Large intestine (tissue), 3 donors: ENCODE data around the gene SPECC1. TPM values are rescaled to one million over a fixed set of nuclear protein-coding genes. Genes with fewer than 3 reads are reported as not detected.
"Not testable (repeated sequence)": the region's sequence is repeated elsewhere in the genome, so short reads cannot be mapped to it uniquely, and the experiment has no call there.

Source experiments
- DNase-seq, 2 donors: peaks; one replicate each; pipeline versions ENCODE4 v3.0.0 to v3.0.0-alpha.2; 2013
- H3K27ac ChIP-seq: one replicate; pipeline ENCODE4 v1.5.1; 2013; ENCODE audit warnings: low read length
- H3K27me3 ChIP-seq: 2 replicates; pipeline ENCODE4 v1.6.1; 2013; ENCODE audit warnings: low read length; ENCODE audit not compliant: control insufficient read depth, insufficient read depth
- H3K36me3 ChIP-seq: 2 replicates; pipeline ENCODE4 v1.6.1; 2013; ENCODE audit warnings: low read length; ENCODE audit not compliant: control insufficient read depth, insufficient read depth
- H3K4me1 ChIP-seq: one replicate; pipeline ENCODE4 v1.6.1; 2013; ENCODE audit warnings: low read length; ENCODE audit not compliant: control insufficient read depth, insufficient read depth
- H3K4me3 ChIP-seq: one replicate; pipeline ENCODE4 v1.5.1; 2013; ENCODE audit warnings: low read length
- H3K9me3 ChIP-seq: one replicate; pipeline ENCODE4 v1.6.1; 2013; ENCODE audit warnings: mild to moderate bottlenecking, low read depth, low read length, moderate library complexity; ENCODE audit not compliant: control insufficient read depth
- WGBS: methylation state at CpG from one replicate; pipeline ENCODE4 v1.1.5; 2013; ENCODE audit warnings: low lambda C conversion rate; ENCODE audit not compliant: insufficient coverage; 5-methylcytosine and 5-hydroxymethylcytosine counted together
- polyA plus RNA-seq: library from polyadenylated mRNA; unstranded; fragments of 120-200 nt; gene quantifications from one replicate; pipeline ENCODE4 v1.2.1, GENCODE V29; 2013

The SPECC1 gene
- polyA plus RNA-seq, 1 donor: 29.3 TPM

DNA sequence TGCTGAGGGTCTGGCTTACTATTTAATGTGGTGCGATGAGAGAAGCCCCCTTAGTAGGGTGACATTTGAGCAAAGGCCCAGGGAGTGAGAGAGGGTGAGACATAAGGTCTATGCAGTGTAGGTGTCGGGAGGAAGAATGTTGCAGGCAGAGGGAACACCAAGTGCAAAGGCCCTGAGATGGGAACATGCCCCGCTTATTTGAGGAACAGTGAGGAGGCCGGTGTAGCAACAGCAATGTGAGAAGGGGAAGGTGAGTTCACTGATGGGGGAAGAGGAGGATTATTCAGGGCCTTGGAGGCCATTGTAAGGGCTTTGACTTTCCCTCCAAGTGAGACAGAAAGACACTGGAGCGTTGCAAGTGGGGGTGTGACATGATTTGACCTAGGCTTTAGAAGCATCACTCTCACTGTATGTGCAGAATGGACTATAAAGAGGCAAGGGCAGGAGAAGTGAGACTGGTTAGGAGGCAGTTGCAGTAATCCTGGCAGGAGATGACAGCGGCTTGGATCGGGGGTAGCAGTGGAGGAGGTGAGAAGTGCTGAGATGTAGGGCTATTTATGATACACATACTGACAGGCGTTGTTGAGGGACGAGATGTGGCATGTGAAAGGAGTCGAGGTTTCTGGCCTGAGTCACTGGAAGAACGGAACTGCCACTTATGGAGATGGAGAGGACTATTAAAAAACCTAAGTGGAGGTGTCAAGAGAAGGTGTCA lies 145.3 kb downstream of the SPECC1 start:
- no peak overlapping the region for H3K4me3 ChIP-seq
- H3K36me3 ChIP-seq: no peaks in the 10 kb centered on the region
- no peak for DNase-seq
- no peaks in the 10 kb centered on the region for H3K9me3 ChIP-seq
- H3K4me1 ChIP-seq: no peaks in the 10 kb centered on the region
- no CpG with 5 or more reads among the region's 11 CpGs for WGBS
- no peak overlapping the region for H3K27ac ChIP-seq
- H3K27me3 ChIP-seq: peaks cover 3% of the 10 kb centered on the region

DNA sequence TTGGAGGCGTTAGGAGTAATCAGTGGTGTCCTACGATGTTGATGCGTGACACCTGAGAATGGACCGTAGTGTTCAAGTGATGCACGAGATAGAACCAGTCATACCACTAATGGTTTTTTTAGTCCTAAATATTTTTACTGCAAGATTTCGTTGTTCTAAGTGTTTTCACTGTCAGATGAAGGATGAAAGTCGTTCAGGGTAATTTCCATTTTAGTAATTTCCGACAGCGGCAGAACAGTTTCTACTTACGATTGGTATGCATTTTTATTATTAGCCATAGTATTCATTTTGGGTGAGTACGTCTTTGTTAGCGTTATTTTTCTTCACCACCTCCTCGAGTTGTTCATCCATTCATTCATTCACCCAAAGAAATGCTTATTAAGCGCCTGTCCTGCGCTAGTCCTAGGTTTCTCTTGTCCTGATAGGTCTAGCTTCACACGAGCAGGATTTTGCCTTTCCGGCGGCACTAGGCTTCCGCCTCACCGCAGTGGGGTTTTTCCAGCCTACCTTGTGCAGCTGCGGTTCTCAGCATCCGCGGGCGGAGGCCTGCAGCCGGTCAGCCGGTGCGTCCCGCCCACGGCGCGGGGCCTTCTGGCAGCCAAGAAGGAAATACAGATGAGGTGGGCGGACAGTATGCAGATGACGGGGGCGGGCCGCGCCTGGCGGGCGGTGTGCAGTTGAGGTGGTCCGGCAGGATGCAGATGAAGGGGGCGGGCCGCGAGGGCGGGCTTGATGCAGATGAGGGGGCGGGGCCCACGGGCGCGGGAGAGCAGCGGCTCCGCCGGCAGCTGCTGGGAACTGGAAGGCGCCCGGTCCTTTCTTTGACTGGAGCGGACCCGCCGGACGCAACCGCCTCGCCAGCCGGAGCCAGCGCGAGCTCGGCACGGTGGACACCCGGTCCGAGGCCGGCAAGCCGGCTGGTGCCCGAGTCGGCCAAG lies 146.4 kb downstream of the SPECC1 start:
- 52% methylated on average over 4 of the region's 69 CpGs for WGBS
- peak; percentile 98 to 99 for DNase-seq
- H3K4me3 ChIP-seq: peak overlapping the region; percentile 62

DNA sequence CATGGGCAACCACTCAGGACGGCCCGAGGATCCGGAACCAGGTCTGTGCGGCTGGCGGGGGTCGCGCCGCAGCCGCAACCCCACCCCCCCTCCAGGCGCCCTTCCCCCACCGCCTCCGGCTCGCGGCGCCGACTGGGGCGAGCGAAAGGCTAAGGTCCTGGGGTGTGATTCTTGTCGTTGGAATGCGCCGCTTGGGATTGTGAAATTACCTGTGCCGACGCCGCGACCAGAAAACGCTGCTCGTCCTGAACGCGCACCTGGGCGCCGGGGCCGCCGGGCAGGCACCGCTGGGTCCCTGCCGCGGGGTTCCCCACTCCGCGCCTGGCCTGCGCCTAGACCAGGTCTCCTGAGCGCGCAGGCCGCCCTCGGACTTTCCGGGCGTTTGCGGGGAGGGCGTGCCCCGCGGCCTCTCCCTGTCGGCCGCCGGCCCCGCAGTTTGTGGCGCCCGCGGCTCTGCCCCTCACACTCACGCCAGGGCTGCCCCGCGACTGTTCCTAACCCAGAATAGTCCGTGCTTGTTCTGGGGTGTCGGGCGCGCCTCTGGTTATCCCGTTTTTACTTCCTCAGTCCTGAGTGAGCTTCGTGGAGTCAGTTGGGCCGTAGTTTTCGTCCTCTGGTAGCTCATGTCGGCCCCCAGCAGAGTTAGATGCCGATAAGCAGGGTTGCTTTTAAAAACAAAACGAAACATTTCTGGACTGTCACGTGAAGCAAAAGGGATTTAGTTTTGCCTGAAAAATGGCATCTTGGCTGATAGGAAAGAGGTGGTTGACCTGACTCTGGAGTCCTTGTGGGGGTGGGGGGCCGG lies 147.2 kb downstream of the SPECC1 start:
- Histone ChIP-seq H3K4me1 (no peaks in the 10 kb centered on the region), H3K36me3 (no peaks in the 10 kb centered on the region), H3K27me3 (peaks cover 3% of the 10 kb centered on the region), H3K9me3 (no peaks in the 10 kb centered on the region), H3K4me3 (peak overlapping the region; percentile 62), H3K27ac (peak overlapping the region; percentile 81)
- WGBS: no CpG with 5 or more reads among the region's 72 CpGs
- DNase-seq: peak; percentile 69 to 85

More for the DNA sequence above, 146.4 kb downstream of the SPECC1 start:
- Histone ChIP-seq H3K9me3 (no peaks in the 10 kb centered on the region), H3K4me1 (no peaks in the 10 kb centered on the region), H3K36me3 (no peaks in the 10 kb centered on the region), H3K27ac (peak overlapping the region; percentile 81), H3K27me3 (peaks cover 3% of the 10 kb centered on the region)

DNA sequence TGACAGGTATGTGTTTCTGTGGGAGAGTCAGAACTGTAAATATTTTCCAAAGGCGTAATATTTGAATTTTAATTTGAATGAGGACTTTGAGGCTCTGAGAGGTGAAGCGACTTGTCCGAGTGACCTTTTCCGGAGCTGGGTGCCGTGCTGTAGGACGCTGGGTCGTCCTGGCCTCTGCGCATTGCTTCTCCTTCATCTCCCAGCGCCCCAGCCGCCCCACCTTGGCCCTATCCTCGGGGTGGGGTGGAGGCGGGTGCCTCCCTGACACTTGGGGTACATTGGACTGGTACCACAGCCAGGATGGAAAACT lies 147.8 kb downstream of the SPECC1 start:
- Histone ChIP-seq H3K27me3 (peaks cover 3% of the 10 kb centered on the region), H3K4me1 (no peaks in the 10 kb centered on the region), H3K9me3 (no peaks in the 10 kb centered on the region), H3K36me3 (no peaks in the 10 kb centered on the region), H3K27ac (peak overlapping the region; percentile 81), H3K4me3 (peak overlapping the region; percentile 62)
- WGBS: no CpG with 5 or more reads among the region's 12 CpGs
- DNase-seq: no peak

DNA sequence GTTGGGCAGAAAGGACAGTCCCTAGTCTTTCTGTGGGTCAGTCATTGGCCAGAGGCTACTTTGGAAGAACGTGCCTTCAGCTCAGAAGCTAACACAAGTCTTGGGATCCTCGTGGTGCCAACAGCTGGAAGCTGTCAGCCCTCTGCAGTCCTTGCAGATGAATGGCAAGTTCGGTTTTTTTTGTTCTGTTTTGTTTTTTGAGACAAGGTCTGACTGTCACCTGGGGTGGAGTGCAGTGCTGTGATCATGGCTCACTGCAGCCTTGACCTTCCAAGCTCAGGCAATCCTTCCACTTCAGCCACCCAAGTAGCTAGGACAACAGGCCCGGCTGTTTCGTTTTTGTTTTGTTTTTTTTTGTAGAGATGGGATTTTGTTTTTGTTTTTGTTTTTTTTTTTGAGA lies 149.4 kb downstream of the SPECC1 start:
- H3K27ac ChIP-seq: no peak overlapping the region
- H3K36me3 ChIP-seq: no peaks in the 10 kb centered on the region
- no peak for DNase-seq
- peaks cover 3% of the 10 kb centered on the region for H3K27me3 ChIP-seq
- no CpG with 5 or more reads among the region's 5 CpGs for WGBS
- H3K4me1 ChIP-seq: no peaks in the 10 kb centered on the region
- H3K9me3 ChIP-seq: no peaks in the 10 kb centered on the region
- no peak overlapping the region for H3K4me3 ChIP-seq

- no peak for DNase-seq
- Histone ChIP-seq H3K27me3 (peaks cover 3% of the 10 kb centered on the region), H3K4me1 (no peaks in the 10 kb centered on the region), H3K27ac (no peak overlapping the region), H3K4me3 (no peak overlapping the region), H3K9me3 (no peaks in the 10 kb centered on the region), H3K36me3 (no peaks in the 10 kb centered on the region)
- no CpG with 5 or more reads among the region's 4 CpGs for WGBS
These were observed 150.4 kb downstream of the SPECC1 start for GRCh38 chr17:20159406-20160069.

GRCh38 chr17:20165516-20165915 lies 156.4 kb downstream of the SPECC1 start:
- not testable (repeated sequence) for H3K4me3 ChIP-seq, H3K27me3 ChIP-seq, H3K36me3 ChIP-seq, H3K9me3 ChIP-seq, H3K4me1 ChIP-seq, H3K27ac ChIP-seq, DNase-seq
- WGBS: 88% methylated on average over 1 of the region's 4 CpGs

DNA sequence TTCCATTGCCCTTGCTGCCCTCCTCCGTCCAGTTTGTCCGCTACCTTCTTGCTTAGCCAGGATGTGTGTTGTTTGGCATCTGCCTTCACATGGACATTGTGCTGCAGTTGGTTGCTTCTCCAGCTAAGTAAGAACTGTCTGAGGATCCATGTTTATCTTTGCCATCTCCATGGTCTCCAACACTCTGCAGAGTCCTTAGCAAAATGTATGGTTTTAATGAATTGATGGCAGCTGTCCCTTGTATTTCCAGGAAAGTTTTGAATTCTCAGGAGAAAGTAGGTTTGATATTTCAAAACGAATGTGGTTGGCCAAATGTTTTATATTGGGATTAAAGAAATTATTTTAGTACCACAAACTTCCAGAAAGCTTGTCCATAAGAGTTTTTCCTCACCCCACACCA lies 160.9 kb downstream of the SPECC1 start:
- Histone ChIP-seq H3K4me1 (peaks cover 3% of the 10 kb centered on the region), H3K9me3 (no peaks in the 10 kb centered on the region), H3K36me3 (no peaks in the 10 kb centered on the region), H3K4me3 (no peak overlapping the region), H3K27ac (no peak overlapping the region), H3K27me3 (no peaks in the 10 kb centered on the region)
- 80% methylated on average over 1 of the region's 3 CpGs for WGBS
- no peak for DNase-seq

- H3K27me3 ChIP-seq: no peaks in the 10 kb centered on the region
- H3K36me3 ChIP-seq: no peaks in the 10 kb centered on the region
- H3K4me3 ChIP-seq: no peak overlapping the region
- peaks cover 3% of the 10 kb centered on the region for H3K4me1 ChIP-seq
- DNase-seq: peak in 1 of 2 donors; percentile 58
- H3K27ac ChIP-seq: no peak overlapping the region
- H3K9me3 ChIP-seq: no peaks in the 10 kb centered on the region
- no CpG with 5 or more reads among the region's 2 CpGs for WGBS
These were observed 162.7 kb downstream of the SPECC1 start for GRCh38 chr17:20171741-20172365.
